ENCODE results near the gene DCC.

The DCC gene

DNA sequence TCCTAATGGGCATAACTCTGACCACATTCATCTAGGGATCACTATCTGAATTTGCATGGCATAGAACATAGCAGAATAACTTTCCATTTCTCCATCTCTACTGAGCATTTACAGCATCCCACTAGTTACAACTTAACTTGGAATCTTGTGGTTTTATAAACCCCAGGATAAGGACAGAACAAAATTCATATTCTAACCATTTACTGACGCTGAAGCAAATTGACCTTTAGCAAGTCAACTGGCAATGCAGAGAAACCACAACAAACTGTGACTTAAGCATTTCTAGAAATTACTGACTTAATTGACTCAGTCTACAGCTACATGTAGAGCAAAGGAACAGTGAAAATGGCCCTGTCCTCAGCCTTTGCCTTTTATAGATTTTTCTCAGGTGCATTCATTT is 61.2 kb downstream of the DCC start:
- H3K4me3 ChIP-seq (ENCODE audit: low read depth, low read length): no peak overlapping the region
- H3K9me3 ChIP-seq: no peaks in the 10 kb centered on the region
- TF ChIP-seq, protein P1, sequence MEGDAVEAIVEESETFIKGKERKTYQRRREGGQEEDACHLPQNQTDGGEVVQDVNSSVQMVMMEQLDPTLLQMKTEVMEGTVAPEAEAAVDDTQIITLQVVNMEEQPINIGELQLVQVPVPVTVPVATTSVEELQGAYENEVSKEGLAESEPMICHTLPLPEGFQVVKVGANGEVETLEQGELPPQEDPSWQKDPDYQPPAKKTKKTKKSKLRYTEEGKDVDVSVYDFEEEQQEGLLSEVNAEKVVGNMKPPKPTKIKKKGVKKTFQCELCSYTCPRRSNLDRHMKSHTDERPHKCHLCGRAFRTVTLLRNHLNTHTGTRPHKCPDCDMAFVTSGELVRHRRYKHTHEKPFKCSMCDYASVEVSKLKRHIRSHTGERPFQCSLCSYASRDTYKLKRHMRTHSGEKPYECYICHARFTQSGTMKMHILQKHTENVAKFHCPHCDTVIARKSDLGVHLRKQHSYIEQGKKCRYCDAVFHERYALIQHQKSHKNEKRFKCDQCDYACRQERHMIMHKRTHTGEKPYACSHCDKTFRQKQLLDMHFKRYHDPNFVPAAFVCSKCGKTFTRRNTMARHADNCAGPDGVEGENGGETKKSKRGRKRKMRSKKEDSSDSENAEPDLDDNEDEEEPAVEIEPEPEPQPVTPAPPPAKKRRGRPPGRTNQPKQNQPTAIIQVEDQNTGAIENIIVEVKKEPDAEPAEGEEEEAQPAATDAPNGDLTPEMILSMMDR (IDR thresholded peaks at IDR 0.05; ENCODE audit: low read depth, low read length): no peak
- no peaks in the 10 kb centered on the region for H3K27me3 ChIP-seq
- DNase-seq: no peak
- no peaks in the 10 kb centered on the region for H3K36me3 ChIP-seq
- no peaks in the 10 kb centered on the region for H3K4me1 ChIP-seq

DNA sequence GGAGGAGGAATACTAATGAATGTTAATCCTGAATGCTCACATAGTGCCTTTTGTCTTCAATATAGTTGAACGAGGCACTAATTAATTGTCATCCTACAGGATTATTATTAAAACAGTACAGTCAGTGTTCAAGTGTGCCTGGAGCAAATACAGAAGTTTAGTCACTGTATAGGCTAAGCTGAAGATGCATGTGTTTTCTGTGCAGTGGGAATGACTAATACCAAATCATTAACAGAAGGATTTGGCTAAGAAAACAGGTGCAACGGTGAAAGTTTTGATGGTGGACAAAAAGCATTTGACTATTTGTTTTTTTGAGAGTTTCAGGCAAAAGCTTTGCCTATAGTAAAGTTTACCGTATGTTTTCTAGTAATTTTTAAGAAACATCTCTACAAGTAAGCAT is 62.8 kb downstream of the DCC start:
- DNase-seq: no peak
- Histone ChIP-seq H3K36me3 (no peaks in the 10 kb centered on the region), H3K4me1 (no peaks in the 10 kb centered on the region), H3K9me3 (no peaks in the 10 kb centered on the region), H3K27me3 (no peaks in the 10 kb centered on the region), H3K4me3 (ENCODE audit: low read depth, low read length) (no peak overlapping the region)
- TF ChIP-seq, protein P1 (IDR thresholded peaks at IDR 0.05; ENCODE audit: low read depth, low read length): no peak

- no peaks in the 10 kb centered on the region for H3K27me3 ChIP-seq
- no peaks in the 10 kb centered on the region for H3K36me3 ChIP-seq
- H3K4me3 ChIP-seq (ENCODE audit: low read depth, low read length): no peak overlapping the region
- DNase-seq: no peak
- no peaks in the 10 kb centered on the region for H3K4me1 ChIP-seq
- no peaks in the 10 kb centered on the region for H3K9me3 ChIP-seq
- TF ChIP-seq, protein P1 (IDR thresholded peaks at IDR 0.05; ENCODE audit: low read depth, low read length): no peak
Measured at GRCh38 chr18:52403291-52404021, 63.5 kb downstream of the DCC start.

- no peak overlapping the region for H3K4me3 ChIP-seq (ENCODE audit: low read depth, low read length)
- no peaks in the 10 kb centered on the region for H3K9me3 ChIP-seq
- no peak for DNase-seq
- TF ChIP-seq, protein P1 (IDR thresholded peaks at IDR 0.05; ENCODE audit: low read depth, low read length): no peak
- H3K36me3 ChIP-seq: no peaks in the 10 kb centered on the region
- H3K27me3 ChIP-seq: no peaks in the 10 kb centered on the region
- no peaks in the 10 kb centered on the region for H3K4me1 ChIP-seq
Measured at GRCh38 chr18:52408800-52409302, 68.9 kb downstream of the DCC start.

GRCh38 chr18:52409727-52410126 is 69.7 kb downstream of the DCC start:
- no peak for DNase-seq
- TF ChIP-seq, protein P1 (IDR thresholded peaks at IDR 0.05; ENCODE audit: low read depth, low read length): no peak
- H3K27me3 ChIP-seq: no peaks in the 10 kb centered on the region
- H3K36me3 ChIP-seq: no peaks in the 10 kb centered on the region
- no peak overlapping the region for H3K4me3 ChIP-seq (ENCODE audit: low read depth, low read length)
- H3K4me1 ChIP-seq: no peaks in the 10 kb centered on the region
- H3K9me3 ChIP-seq: no peaks in the 10 kb centered on the region

GRCh38 chr18:52415131-52415530 is 75.1 kb downstream of the DCC start:
- H3K36me3 ChIP-seq: no peaks in the 10 kb centered on the region
- TF ChIP-seq, protein P1 (IDR thresholded peaks at IDR 0.05; ENCODE audit: low read depth, low read length): no peak
- DNase-seq: no peak
- no peak overlapping the region for H3K4me3 ChIP-seq (ENCODE audit: low read depth, low read length)
- H3K27me3 ChIP-seq: no peaks in the 10 kb centered on the region
- no peaks in the 10 kb centered on the region for H3K9me3 ChIP-seq
- H3K4me1 ChIP-seq: no peaks in the 10 kb centered on the region

Measured in BE2C (cell line).